Stimulated activated naive CD4-positive, alpha-beta T cell treated with Interleukin-2 at 50 U/mL for 16 hours (primary cell): Measurements from ENCODE around the gene MRGPRG.

Source experiments
- DNase-seq: peaks from one replicate; lab custom pipeline; 2025; lab: John Stamatoyannopoulos, UW

Gene MRGPRG

GRCh38 chr11:3225826-3226750, 7.5 kb upstream of the MRGPRG start:
- no peak for DNase-seq

GRCh38 chr11:3225159-3225758, 6.6 kb upstream of the MRGPRG start:
- no peak for DNase-seq

- DNase-seq: no peak
These were observed 5.9 kb upstream of the MRGPRG start for GRCh38 chr11:3224401-3225057.

DNA sequence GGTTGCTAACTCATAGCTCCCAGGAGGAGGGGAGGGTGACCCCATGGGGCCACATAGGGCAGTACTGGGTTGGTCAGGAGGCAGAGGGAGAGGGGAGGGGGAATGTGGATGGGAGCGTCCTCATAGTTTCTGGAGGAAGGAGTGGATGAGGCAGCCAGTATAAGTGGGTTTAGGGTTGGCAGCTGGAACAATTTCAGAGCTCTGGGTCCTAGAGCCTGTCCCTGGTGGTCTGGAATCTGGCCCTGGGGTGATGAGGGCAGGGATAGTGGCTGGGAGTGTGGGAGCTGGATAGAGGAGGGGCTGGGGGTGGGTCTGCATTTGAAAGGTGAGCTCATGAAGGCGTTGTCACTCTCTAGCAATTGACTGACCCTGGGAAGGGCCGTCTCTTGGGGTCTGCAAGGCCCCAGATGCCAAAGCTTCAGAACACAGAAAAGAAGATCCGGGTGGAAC, 5.3 kb upstream of the MRGPRG start:
- no peak for DNase-seq

- no peak for DNase-seq
These were observed 4.6 kb upstream of the MRGPRG start for GRCh38 chr11:3222941-3223915.

GRCh38 chr11:3222003-3222855, 3.6 kb upstream of the MRGPRG start:
- no peak for DNase-seq

DNA sequence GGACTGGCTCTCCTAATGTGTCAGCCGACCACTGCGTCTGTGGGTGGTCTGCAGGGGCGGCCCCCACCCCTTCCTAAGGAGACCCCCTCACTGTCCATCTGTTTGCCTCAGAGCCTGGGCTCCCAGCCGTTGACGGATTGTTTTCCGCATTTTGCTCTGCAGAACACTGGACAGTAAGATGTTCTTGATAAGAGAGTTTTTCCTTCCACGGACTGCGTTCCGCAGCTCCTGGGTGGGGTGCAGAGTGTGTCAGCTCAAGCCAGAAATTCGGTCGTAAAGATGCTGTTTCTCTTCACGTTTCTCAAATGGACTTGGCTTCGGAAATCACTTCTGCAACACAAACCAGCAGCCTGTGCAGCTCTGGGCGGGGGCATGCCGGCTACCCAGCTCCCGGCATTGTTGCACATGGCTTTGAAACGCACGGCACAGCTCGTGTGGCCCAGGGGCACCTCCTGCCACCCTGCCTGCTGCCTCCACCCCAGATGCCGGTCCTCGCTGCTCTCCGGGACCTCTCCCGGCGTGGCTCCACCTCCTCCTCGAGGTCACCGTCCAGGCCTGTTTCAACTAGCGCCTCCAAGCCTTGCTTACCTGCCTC, 2.9 kb upstream of the MRGPRG start:
- no peak for DNase-seq

DNA sequence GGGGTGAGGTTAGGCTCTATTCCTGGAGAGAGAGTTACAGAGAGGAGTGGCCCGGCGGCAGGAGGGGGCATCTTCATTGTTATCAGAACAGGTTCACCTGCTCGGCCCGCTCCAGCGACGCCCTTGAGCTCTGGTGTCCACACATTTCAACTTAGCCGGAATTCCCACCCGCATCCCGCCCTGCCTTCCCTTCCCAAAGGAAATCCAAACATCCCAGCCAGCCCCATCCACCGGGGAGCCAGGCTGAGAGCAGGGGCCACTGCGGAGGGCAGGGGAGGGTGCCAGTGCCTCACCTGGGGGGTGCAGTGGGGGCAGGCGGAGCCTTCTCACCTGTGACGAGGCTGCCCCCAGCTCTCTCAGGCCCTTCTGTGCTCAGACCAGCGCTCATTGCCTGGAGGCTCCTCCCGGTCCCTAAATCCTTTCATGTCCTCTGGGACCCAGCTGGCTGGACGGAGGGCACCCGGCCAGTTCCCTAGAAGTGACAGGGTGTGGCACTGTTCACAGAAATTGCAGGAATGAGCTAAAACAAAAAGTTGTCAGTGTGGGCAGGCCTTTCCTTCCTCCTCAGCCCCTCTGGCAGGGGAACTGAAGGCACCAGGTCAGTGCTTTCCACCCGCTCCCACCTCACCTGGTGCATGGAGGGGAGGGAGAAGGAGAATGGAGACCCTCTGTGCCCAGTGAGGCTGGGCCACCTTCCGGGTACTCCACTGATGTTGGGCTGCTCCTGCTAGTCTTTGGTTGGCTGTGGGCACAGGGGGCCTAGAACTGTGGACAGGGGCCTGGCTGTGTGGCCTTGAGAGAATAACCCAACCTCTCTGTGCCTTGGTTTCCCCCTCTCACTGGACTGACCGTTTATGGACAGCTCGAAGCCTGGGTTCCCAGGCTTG, 2.2 kb upstream of the MRGPRG start:
- DNase-seq: no peak

DNA sequence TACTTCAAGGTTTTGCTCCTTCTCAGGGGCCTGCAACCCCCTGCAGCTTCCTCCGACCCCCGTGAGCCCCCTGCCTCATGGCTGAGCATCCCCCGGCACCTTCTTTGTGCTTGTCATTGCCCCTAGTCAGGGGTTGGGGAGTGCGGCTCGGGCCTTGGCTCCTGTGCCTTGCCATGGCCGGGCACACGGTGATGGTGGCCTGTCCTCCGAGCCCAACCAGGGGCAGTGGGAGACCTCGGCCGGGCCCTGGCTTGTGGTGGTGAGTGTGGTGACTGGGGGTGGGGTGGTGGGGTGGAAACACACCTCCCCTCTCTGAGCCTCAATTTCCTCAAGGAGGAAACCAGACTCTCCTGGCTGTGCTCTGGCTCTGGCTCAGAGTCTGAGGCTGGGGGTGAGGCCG, 1.5 kb upstream of the MRGPRG start:
- DNase-seq: no peak

DNA sequence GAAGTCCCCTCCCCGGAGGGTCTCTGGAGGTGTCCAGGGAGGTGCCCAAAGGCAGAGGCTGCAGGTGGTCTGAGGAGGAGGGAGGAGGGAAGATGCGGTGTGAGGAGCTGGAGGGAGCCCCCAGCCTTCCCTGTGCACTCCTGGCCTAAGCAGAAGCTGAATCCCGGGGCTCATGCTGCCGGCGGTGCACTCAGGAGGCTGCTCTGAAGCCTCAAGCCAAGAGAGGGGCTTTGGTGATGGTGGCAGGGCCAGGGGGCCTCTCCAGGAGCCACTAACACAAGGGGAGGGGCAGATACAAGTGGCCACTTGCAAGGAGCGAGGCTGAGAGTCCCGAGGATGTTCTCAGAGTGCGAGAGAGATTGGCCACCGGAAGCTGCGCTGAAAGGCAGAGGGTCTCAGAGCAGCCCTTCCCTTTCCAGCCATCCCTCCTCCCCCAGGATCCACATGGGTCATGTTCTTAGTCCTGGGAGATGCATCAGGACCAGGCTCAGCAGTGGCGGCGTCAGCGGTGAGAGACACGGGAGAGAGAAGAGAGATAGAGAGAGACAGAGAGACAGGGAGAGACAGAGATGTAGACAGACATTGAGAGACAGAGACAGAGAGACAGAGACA, 774 bp upstream of the MRGPRG start:
- no peak for DNase-seq

DNA sequence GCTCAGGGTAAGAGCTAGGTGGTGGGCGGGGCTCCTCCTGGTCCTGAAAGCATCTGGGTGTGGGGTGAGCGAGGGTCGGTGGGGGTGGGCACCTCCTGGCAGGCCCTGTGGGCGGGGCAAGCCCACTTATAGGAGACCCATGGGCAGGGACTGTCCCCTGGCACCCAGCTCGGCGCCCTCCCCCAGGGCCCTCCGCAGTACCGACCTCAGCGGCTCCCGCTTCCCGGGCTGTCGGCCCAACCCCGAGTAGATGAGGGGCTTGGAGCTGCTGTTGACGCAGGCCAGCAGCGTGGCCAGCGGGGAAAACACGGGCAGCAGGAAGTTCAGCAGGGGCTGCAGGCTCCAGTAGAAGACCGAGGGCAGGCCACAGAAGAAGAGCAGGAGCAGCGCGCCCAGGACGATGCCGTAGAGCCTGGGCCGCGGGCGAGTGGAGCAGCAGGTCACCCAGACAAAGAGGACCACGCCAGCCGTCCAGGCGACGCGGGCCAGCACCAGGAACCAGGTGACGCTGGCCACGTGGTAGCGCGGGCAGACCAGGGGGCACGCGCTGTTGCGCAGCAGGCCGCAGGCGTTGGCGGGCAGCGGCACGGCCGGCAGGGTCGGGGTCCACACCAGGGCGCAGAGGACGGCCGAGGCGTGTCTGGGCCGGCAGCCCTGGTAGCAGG, 663 bp downstream of the MRGPRG start:
- DNase-seq: no peak

DNA sequence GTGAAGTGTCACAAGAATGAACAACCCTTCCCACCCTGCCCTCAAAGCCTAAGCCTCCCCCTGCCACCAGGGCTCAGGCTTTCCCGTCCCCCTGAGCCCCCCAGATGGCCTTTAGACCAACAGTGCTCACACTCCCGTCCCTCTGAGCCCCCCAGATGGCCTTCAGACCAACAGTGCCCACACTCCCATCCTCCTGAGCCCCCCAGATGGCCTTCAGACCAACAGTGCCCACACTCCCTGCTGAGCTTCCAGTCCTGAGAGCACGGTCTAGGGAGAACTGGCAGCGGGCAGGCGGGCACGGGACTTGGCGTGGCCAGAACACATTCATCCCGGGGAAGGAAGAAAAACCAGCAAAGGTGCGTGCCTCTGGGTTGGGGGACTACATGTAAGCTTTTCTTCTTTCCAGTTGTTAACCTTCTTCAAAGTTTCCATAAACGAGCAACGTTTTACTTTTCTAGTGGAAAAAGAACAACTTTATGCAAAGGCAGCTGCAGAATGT, 2.5 kb downstream of the MRGPRG start:
- DNase-seq: no peak

DNA sequence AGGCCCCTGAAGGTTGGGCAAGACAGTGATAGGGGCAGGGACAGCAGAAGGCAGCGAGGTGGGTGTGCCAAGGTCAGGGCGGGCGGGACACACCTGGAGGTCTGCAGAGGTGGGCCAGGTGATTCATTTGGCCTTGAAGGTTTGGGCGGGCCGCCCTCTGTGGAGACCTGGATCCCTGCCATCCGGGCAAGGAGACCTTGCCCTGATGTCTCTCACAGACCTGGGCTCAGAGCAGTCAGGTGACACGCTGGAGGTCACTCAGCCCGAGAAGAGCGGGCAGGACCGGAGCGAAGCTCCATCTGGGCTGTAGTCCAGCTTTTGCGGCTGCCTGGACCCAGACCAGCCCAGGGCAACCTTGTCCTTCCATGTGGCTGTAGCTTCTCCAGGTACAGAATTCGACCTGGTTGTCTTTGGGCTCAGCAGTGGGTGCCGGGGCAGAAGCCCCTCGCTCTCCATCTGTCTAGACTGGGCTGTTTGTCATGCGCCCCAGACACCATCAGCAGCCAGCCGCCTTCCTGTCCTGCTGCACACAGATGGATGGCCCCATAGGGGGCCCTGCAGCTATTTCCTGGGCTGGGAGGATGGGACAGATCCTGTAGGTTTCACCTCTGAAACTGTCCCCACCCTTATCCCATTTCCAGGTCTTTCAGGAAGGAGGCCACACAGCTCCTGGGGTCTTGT, 3.1 kb downstream of the MRGPRG start:
- no peak for DNase-seq

DNA sequence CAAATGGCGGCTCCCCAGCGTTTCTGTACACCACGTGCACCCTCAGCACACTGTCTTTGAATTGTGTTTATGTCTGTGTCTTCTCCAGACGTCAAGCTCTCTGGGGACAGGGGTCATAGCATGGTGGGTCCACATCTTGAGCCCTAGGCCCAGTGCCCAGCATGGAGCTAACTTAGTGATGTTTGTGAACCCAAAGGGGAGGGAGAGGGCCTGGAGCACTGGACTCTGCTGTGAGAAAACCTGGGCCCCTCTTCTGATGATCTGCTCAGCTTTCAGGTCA, 4.3 kb downstream of the MRGPRG start:
- no peak for DNase-seq

DNA sequence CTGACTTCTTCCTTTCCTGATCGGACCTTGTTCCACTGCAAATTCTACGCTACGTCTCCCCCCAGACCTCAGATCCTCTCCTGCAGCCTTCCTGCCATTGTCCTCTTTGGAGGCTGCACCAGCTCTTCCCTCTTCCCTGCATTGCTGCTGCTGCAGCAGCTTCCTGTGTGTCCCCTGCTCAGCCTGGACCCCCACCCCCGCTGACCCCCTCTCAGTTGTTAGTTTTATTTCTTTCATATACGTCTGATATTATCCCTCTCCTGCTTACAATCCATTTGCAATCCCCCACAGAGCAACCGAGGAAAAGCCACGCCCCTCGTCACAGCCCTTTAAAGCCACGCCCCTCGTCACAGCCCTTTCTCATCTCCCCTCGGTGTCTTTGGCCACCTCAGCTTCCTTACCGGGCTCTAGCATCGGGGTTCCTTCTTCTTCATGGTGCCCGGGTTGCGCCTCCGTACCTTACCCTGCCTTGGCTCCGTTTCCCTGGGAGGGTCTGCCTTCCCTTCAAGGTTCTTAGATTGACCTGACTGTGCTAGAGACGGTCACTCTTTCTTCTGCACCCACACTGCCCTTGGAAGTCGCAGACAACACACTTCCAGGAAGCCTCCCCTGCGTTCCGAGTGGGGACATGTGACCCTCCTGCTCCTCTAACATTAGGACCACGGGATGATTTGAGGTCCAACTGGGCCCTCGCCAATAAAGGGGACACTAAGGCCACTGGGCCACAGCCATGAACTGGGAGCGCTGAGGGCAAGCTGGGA, 4.8 kb downstream of the MRGPRG start:
- no peak for DNase-seq

GRCh38 chr11:3208272-3208671, 10.3 kb downstream of the MRGPRG start:
- DNase-seq: no peak
